HG03108 (cell line): Measurements from ENCODE around the gene SLC25A20.
"Not testable (repeated sequence)": the region's sequence is repeated elsewhere in the genome, so short reads cannot be mapped to it uniquely, and the experiment has no call there.

ENCODE experiments used
- ATAC-seq: cut with Tn5 transposase; IDR thresholded peaks from one replicate; pipeline ENCODE4 v1.9.1; 2021; ENCODE audit warnings: moderate library complexity; ENCODE audit not compliant: unreplicated experiment

Gene SLC25A20, protein sequence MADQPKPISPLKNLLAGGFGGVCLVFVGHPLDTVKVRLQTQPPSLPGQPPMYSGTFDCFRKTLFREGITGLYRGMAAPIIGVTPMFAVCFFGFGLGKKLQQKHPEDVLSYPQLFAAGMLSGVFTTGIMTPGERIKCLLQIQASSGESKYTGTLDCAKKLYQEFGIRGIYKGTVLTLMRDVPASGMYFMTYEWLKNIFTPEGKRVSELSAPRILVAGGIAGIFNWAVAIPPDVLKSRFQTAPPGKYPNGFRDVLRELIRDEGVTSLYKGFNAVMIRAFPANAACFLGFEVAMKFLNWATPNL

GRCh38 chr3:48898383-48899234 lies at the start of gene SLC25A20:
Gene SLC25A20, minus strand, starts transcription at chr3:48898882. Its CDS starts 88 bp downstream, at chr3:48898794.
- peak; percentile 92 for ATAC-seq

DNA sequence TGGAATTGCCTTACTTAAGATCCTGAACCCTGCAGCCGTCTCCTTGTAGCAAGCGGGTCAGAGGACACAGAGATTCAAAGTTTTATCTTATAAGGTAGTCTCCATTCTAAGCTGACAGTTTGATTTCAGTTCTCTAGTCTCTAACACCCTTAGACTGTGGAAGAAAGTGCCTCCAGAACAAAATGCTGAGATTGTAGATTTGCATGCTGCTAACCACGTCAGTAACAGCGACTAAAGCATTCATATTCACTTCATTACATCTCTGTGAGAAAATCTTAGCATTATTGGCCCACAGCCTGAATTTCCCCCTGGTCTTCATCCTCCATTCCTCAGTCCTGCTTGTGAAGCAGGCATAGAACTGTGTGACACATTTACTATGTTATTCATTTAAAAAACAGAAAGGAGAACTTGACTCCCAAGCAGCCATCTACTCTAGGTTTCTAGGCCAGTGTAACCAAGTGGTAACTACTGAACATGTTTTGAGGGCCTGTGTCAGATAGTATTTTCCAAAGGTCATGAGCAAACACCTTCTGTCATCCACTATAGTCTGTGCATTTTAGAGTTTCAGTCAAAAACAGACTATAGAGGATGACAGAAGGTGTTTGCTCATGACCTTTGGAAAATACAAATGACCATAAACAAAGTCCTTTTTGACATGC lies 47.3 kb upstream of the SLC25A20 start:
- peak; percentile 35 for ATAC-seq

DNA sequence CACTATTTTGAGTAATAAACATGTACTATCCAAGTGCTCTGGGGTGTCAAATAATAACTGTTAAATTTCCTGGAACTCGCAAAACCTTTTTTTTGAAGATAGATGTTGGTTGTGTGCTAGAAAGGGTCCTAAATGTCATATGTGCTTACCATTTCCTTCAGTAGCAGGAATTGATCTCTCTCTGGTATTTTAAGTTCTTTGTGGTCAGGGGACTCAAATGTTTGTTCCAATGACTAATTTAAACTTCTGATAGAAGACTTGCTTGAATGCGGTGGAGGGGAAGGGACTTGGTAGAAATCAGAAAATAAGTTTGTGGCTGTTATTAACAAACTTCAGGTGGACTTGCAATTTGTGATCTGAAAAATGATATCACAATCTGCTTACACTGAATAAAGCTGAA lies 46.8 kb upstream of the SLC25A20 start:
- ATAC-seq, result no peak

- no peak for ATAC-seq
Measured at GRCh38 chr3:48938689-48939088, 40.0 kb upstream of the SLC25A20 start.

- no peak for ATAC-seq
Measured at GRCh38 chr3:48938156-48938555, 39.5 kb upstream of the SLC25A20 start.

GRCh38 chr3:48935530-48935929 lies 36.8 kb upstream of the SLC25A20 start:
- no peak for ATAC-seq

GRCh38 chr3:48934333-48934991 lies 35.8 kb upstream of the SLC25A20 start:
- ATAC-seq, result no peak

DNA sequence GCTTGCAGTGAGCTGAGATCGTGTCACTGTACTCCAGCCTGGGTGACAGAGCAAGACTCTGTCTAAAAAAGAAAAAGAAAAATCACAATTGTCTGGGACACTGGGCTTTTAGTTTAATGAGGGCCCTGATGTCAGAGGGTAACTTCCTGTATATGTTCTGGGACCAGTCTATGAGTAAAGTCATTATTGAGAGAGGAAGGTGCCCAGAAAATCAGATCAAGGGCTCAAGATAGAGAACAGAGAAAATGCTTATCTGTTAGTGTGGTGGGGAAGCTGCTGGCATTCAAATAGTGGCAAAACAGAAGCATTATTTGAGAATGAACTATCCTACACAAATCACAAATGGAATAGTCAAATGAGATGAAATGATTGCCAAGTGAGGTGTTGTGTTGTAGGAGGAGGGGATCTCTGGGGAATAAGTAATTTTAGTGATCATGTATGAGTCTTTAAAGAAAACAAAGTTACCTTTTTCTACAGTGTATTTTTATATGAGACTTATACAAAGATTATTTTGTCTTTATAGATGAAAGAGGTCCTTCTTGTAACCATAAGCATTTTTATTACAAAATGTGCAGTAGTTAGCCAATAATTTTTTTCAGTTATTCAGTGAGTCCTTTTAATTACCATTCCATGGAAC lies 33.4 kb upstream of the SLC25A20 start:
- ATAC-seq, result no peak

DNA sequence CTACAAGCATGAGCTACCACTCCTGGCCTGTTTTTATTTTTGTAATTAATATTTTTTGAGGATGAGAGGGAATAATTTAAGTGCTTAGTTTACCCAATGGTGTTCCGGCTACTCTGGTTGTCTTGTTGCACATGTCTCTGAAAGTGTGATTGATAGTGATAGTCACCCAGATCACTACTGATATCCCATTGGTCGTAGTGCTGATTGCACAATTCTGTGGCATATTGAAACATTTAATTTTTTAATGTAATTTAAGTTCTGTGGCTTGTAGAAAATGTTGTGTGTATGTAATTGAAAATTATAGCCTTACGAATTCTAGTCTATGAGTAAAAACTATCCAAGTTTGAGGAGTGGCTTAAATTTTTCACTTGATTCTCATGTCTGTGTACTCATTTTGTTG lies 31.9 kb upstream of the SLC25A20 start:
- no peak for ATAC-seq

- no peak for ATAC-seq
Measured at GRCh38 chr3:48929358-48930035, 30.8 kb upstream of the SLC25A20 start.

- no peak for ATAC-seq
Measured at GRCh38 chr3:48928679-48929078, 30.0 kb upstream of the SLC25A20 start.

- ATAC-seq, result no peak
Measured at GRCh38 chr3:48927928-48928327, 29.2 kb upstream of the SLC25A20 start.

GRCh38 chr3:48926425-48927392 lies 28.0 kb upstream of the SLC25A20 start:
- ATAC-seq, result no peak

DNA sequence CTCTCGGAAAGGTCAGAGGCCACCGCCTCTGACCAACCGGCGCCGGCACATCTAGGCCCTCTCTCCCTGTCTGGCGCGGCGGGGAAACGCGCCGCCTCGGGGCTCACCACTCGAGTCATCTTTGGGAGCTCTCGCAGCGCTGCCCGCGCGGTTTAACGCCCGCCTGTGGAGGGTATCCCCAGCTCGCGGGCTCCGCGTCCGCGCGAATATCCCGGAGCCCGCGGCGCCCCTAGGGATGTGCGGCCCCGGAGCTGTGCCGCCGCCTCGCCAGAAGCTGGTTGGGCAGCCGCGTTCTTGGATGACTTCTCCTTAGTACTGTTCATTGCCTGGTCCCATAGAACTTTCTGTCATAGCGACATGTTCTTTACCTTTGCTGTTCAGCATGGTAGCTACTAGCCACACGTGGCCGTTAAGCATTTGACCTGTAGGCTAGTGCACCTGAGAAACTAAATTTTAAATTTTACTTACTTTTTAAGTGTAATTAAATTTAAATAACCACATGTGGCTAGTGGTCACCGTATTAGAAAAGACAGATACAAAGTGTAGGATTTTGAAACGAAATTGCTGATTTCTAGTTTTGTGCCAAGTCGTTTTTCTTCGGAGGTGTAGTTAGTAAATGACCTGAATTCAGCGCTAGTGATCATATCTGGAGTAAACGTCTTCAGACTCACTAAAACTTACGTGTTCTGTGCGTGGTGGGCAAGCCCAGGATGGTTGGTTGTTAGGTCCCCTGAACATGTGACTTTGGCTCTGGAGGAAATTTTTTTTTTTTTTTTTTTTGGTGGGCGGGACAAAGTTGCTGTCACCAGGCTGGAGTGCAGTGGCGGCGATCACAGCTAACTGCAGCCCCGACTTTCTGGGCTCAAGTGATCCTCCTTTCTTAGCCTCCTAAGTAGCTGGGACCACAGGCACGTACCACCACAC lies 20.8 kb upstream of the SLC25A20 start:
- ATAC-seq, result peak; percentile 17

DNA sequence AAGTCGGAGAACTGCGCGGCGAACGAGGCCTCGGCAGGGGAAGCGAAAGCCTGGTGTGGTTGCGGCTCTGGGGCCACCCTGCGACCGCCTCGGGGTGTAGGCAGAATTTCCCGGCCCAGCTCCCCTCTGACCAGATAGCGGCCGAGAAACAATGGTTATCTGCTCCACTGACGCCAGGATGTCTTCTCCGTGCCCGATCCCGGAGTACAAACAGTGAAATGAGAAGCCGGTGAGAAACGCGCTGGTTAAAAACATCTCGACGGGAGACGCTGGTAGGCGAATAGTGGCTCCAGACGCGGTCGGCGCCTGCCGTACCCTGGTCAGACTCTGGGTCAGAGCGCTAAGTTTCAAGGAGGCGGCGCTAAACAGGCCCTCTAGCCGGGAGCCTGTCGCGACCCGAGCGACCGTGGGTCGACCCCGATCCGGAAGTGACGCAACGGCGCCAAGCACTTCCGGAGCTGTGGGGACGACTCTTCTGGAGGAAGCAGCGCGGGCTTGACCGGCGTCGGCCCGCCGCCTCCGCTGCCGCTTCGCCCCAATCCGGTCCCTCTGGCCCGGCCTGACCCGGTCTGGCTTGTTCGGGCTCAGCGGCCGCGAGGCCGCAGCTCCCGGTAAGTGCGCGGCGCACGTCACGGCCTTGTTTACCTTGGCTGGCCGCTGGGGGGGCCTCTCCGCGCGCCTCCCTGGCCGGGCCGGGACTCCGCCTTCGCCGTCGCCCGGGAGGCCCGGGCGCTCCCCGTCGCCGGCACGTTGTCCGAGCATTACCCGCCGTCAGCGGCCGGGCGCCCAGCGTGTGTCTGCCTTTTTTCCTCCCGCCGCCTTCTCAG lies 19.9 kb upstream of the SLC25A20 start, which contains the start of gene ARIH2:
ARIH2 (plus strand) TSS at position 455 of the 827 bp plus-strand sequence. CDS start 8,717 bp downstream, outside the sequence.
- ATAC-seq, result peak; percentile 84

DNA sequence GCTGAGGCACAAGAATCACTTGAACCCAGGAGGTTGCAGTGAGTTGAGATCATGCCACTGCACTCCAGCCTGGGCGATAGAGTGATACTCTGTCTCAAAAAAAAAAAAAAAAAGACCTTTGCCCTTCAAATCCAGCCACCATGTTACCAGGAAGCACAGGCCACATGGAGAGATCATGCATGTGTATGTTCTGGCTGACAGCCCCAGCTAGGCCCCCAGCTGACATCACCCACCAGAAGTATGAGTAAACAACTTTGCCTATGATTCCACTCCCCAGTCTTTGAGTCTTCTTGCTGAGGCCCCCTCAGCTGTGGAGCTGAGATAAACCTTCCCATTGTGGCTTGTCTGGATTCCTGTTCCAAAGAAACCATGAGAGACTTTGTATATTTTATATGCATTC lies 16.6 kb upstream of the SLC25A20 start:
- ATAC-seq, result no peak

DNA sequence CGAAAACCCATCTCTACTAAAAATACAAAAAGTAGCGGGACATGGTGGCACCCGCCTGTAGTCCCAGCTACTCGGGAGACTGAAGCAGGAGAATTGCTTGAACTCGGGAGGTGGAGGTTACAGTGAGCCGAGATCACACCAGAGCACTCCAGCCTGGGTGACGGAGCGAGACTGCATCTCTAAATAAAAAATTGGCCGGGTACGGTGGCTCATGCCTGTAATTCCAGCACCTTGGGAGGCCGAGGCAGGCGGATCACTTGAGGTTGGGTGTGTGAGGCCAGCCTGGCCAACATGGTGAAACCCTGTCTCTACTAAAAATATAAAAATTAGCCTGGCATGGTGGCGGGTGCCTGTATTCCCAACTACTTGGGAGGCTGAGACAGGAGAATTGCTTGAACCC lies 8.3 kb upstream of the SLC25A20 start:
- not testable (repeated sequence) for ATAC-seq
